Liver (tissue), 9 donors: ENCODE data around the gene TMEM106A. TPM values are rescaled to one million over a fixed set of nuclear protein-coding genes. Genes with fewer than 3 reads are reported as not detected.

Source experiments
- DNase-seq: peaks from one replicate; pipeline ENCODE4 v3.0.0-alpha.2; 2017; ENCODE audit warnings: low spot score
- H3K27ac ChIP-seq, 2 donors: one replicate each; pipeline ENCODE4 v1.7.0; 2013; ENCODE audit warnings: inconsistent platforms in 2 of 2, low read length in 2 of 2, control low read depth in 1 of 2, low read depth in 1 of 2, mild to moderate bottlenecking in 1 of 2
- H3K27me3 ChIP-seq, 4 donors: one replicate each; pipeline versions ENCODE4 v1.6.1 to v1.7.0; 2013; ENCODE audit warnings: low read length in 3 of 4, inconsistent platforms in 1 of 4, mild to moderate bottlenecking in 1 of 4, moderate library complexity in 1 of 4; ENCODE audit not compliant: control insufficient read depth in 4 of 4, insufficient read depth in 4 of 4
- H3K36me3 ChIP-seq, 4 donors: one replicate each; pipeline versions ENCODE4 v1.6.1 to v1.7.0; 2013; ENCODE audit warnings: low read length in 3 of 4, mild to moderate bottlenecking in 3 of 4, low read depth in 1 of 4, moderate library complexity in 1 of 4; ENCODE audit not compliant: control insufficient read depth in 4 of 4, insufficient read depth in 3 of 4
- H3K4me1 ChIP-seq, 4 donors: one replicate each; pipeline versions ENCODE4 v1.6.1 to v1.7.0; 2013; ENCODE audit warnings: low read length in 3 of 4, mild to moderate bottlenecking in 3 of 4, moderate library complexity in 1 of 4; ENCODE audit not compliant: control insufficient read depth in 4 of 4, insufficient read depth in 4 of 4
- H3K4me3 ChIP-seq, 3 donors: one replicate each; pipeline versions ENCODE4 v1.6.1 to v1.7.0; 2013; ENCODE audit warnings: low read length in 3 of 3, control low read depth in 1 of 3, low read depth in 1 of 3, mild to moderate bottlenecking in 1 of 3
- H3K9ac ChIP-seq, 2 donors: one replicate each; pipeline ENCODE4 v1.7.0; 2013; ENCODE audit warnings: low read length in 2 of 2, mild to moderate bottlenecking in 2 of 2, moderate library complexity in 2 of 2, control low read depth in 1 of 2, low read depth in 1 of 2
- H3K9me3 ChIP-seq, 4 donors: one replicate each; pipeline versions ENCODE4 v1.6.1 to v1.7.0; 2013; ENCODE audit warnings: low read length in 3 of 4; ENCODE audit not compliant: control insufficient read depth in 4 of 4
- EGR1 ChIP-seq, 2 donors: IDR thresholded peaks; 2 replicates each; pipeline ENCODE4 v1.6.1; 2016 to 2018; ENCODE audit warnings: antibody characterized with exemption in 2 of 2, low read depth in 2 of 2
- FOXA1 ChIP-seq: IDR thresholded peaks from 2 replicates; pipeline ENCODE4 v1.6.1; 2016; ENCODE audit warnings: antibody characterized with exemption
- FOXA2 ChIP-seq: IDR thresholded peaks from 2 replicates; pipeline ENCODE4 v1.6.1; 2016; ENCODE audit warnings: antibody characterized with exemption
- GABPA ChIP-seq, 2 donors: IDR thresholded peaks in 1 of 2; conservative IDR thresholded peaks in 1 of 2; 2 replicates each; pipeline ENCODE4 v1.6.1; 2016; ENCODE audit warnings: antibody characterized with exemption in 2 of 2, mild to moderate bottlenecking in 1 of 2, moderate library complexity in 1 of 2
- HNF4A ChIP-seq, 2 donors: conservative IDR thresholded peaks; 2 replicates each; pipeline ENCODE4 v1.6.1; 2016; ENCODE audit warnings: antibody characterized with exemption in 2 of 2, mild to moderate bottlenecking in 2 of 2
- HNF4G ChIP-seq: IDR thresholded peaks from 2 replicates; pipeline ENCODE4 v1.6.1; 2016; ENCODE audit warnings: antibody characterized with exemption
- JUND ChIP-seq, 2 donors: IDR thresholded peaks; 2 replicates each; pipeline ENCODE4 v1.6.1; 2016; ENCODE audit warnings: antibody characterized with exemption in 2 of 2
- NR2F2 ChIP-seq: IDR thresholded peaks from 2 replicates; pipeline ENCODE4 v1.6.1; 2016; ENCODE audit warnings: antibody characterized with exemption
- RAD21 ChIP-seq, 2 donors: IDR thresholded peaks; 2 replicates each; pipeline ENCODE4 v1.6.1; 2016; ENCODE audit warnings: antibody characterized with exemption in 2 of 2, mild to moderate bottlenecking in 2 of 2
- RXRA ChIP-seq, 2 donors: IDR thresholded peaks; 2 replicates each; pipeline ENCODE4 v1.6.1; 2017 to 2018; ENCODE audit warnings: antibody characterized with exemption in 2 of 2, mild to moderate bottlenecking in 1 of 2
- SP1 ChIP-seq: IDR thresholded peaks from 2 replicates; pipeline ENCODE4 v1.6.1; 2018; ENCODE audit warnings: antibody characterized with exemption, mild to moderate bottlenecking
- TAF1 ChIP-seq: conservative IDR thresholded peaks from 2 replicates; pipeline ENCODE4 v1.6.1; 2016; ENCODE audit warnings: antibody characterized with exemption, mild to moderate bottlenecking
- YY1 ChIP-seq: IDR thresholded peaks from 2 replicates; pipeline ENCODE4 v1.6.1; 2016; ENCODE audit warnings: antibody characterized with exemption, mild to moderate bottlenecking
- WGBS: extraction: QIAGEN DNeasy Blood & Tissue Kit; methylation state at CpG from one replicate; pipeline ENCODE4 v1.1.7; 2013; 5-methylcytosine and 5-hydroxymethylcytosine counted together
- polyA plus RNA-seq, 2 donors: library from polyadenylated mRNA; stranded (reverse) in 1 of 2; unstranded in 1 of 2; fragments of 200-250 nt in 1 of 2; fragments of >200 nt in 1 of 2; fragmentation: Nextera tagmentation in 1 of 2; extraction: Ambion mirVana in 1 of 2; gene quantifications; one replicate each; pipeline versions ENCODE4 v1.2.1 to v1.2.3, GENCODE V29; 2013 to 2015
- total RNA-seq, 2 donors: library from RNA; depleted of rRNA; stranded (reverse); fragments of >200 nt; gene quantifications; one replicate each; pipeline ENCODE4 v1.2.3, GENCODE V29; 2014
- TF ChIP-seq, protein P1 (sequence below): IDR thresholded peaks from 2 replicates; pipeline ENCODE4 v1.6.1; 2016; ENCODE audit warnings: antibody characterized with exemption, mild to moderate bottlenecking
- TF ChIP-seq, protein P2 (sequence below): fragments of 150-350 bp; IDR thresholded peaks from 2 replicates; pipeline ENCODE4 v1.5.1; 2017; ENCODE audit warnings: improper control_type of control experiment, low read depth, low read length; ENCODE audit not compliant: missing input control
- TF ChIP-seq, protein P3 (sequence below): IDR thresholded peaks from 2 replicates; pipeline ENCODE4 v1.6.1; 2016; ENCODE audit warnings: antibody characterized with exemption
- TF ChIP-seq, protein P4 (sequence below): IDR thresholded peaks from 2 replicates; pipeline ENCODE4 v1.6.1; 2016; ENCODE audit warnings: antibody characterized with exemption
- TF ChIP-seq, protein P5 (sequence below): IDR thresholded peaks from 2 replicates; pipeline ENCODE4 v1.6.1; 2016; ENCODE audit warnings: antibody characterized with exemption
- donor health status: healthy.
- donor health status: healthy.
- donor health status: healthy.
- donor health status: healthy.
- donor health status: healthy.

The TMEM106A gene
- total and polyA plus RNA-seq, 4 donors, result 1.3 to 3.8 (median 2.6) TPM

DNA sequence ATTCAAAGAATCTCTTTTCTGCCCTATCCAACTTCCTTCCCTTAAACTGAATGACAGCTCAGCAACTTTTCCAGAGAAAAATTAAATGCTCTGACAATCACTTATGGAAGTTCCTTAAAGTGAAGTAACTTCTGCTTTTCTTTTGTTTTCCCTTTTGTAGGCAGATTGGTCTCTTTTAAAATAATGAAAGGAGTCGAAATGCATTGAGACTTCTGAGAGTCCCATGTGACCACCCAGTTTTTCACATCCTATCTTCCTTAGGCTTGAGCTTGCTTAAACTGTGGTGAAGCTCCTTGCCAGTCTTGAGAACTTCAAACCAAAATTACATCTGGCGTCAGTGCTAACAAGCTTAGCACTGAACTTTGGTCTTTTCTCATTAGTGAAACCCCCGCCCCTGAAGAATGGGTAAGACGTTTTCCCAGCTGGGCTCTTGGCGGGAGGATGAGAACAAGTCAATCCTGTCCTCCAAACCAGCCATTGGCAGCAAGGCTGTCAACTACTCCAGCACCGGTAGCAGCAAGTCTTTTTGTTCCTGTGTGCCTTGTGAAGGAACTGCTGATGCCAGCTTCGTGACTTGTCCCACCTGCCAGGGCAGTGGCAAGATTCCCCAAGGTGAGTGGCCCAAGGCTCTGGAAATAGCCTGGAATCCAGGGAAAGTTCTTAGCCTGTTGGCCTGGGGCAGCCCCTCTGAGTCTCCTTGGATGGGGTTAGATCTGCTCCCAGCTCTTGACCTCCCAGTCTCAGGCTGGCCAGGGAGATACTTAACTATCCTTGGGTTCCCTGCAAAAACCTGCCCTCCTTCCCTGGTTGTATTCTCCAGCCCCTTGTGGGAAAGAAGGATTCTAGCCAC, 1.2 kb downstream of the TMEM106A start:
- Histone ChIP-seq H3K4me3 (no peak overlapping the region), H3K4me1 (peaks cover 17 to 44% (median 35%) of the 10 kb centered on the region in 4 donors), H3K36me3 (peaks cover 6 to 32% (median 21%) of the 10 kb centered on the region in 4 donors), H3K27me3 (no peaks in the 10 kb centered on the region), H3K27ac (peak overlapping the region; percentile 66 to 71), H3K9me3 (no peaks in the 10 kb centered on the region), H3K9ac (peak overlapping the region in 1 of 2 donors; percentile 82)
- 69% methylated on average over 7 of the region's 7 CpGs for WGBS
- TF ChIP-seq JUND (IDR thresholded peaks at IDR 0.05) (no peak), RAD21 (IDR thresholded peaks at IDR 0.05) (no peak), HNF4G (no peak), TAF1 (no peak), NR2F2 (no peak), RXRA (IDR thresholded peaks at IDR 0.05) (no peak)
- no peak for DNase-seq

DNA sequence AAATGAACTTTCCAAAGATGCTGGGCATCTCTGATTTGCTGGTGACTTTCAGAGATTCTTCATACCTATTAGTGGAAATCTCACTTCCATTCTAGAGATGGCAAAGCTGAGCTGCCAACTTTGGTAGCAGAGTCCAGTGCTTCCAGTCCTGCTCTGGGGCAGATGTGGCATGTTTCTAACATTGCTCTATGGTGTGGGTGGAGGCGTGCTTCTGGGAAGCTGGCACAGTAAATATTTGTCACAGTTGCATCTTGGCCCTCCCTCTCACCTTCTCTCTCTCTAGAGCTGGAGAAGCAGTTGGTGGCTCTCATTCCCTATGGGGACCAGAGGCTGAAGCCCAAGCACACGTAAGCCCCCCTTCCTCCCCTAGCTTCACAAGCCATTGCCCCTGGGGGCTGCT, 1.9 kb downstream of the TMEM106A start:
- no peak overlapping the region for H3K4me3 ChIP-seq

More for the DNA sequence above, 1.9 kb downstream of the TMEM106A start:
- Histone ChIP-seq H3K27ac (peak overlapping the region; percentile 15 to 51), H3K27me3 (no peaks in the 10 kb centered on the region), H3K9ac (peak overlapping the region in 1 of 2 donors; percentile 33), H3K9me3 (no peaks in the 10 kb centered on the region), H3K4me1 (peaks cover 17 to 44% (median 35%) of the 10 kb centered on the region in 4 donors), H3K36me3 (peaks cover 6 to 26% (median 15%) of the 10 kb centered on the region in 4 donors)
- 73% methylated on average over 2 of the region's 2 CpGs for WGBS
- TF ChIP-seq, protein P1, sequence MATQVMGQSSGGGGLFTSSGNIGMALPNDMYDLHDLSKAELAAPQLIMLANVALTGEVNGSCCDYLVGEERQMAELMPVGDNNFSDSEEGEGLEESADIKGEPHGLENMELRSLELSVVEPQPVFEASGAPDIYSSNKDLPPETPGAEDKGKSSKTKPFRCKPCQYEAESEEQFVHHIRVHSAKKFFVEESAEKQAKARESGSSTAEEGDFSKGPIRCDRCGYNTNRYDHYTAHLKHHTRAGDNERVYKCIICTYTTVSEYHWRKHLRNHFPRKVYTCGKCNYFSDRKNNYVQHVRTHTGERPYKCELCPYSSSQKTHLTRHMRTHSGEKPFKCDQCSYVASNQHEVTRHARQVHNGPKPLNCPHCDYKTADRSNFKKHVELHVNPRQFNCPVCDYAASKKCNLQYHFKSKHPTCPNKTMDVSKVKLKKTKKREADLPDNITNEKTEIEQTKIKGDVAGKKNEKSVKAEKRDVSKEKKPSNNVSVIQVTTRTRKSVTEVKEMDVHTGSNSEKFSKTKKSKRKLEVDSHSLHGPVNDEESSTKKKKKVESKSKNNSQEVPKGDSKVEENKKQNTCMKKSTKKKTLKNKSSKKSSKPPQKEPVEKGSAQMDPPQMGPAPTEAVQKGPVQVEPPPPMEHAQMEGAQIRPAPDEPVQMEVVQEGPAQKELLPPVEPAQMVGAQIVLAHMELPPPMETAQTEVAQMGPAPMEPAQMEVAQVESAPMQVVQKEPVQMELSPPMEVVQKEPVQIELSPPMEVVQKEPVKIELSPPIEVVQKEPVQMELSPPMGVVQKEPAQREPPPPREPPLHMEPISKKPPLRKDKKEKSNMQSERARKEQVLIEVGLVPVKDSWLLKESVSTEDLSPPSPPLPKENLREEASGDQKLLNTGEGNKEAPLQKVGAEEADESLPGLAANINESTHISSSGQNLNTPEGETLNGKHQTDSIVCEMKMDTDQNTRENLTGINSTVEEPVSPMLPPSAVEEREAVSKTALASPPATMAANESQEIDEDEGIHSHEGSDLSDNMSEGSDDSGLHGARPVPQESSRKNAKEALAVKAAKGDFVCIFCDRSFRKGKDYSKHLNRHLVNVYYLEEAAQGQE, result peak; percentile 32
- TF ChIP-seq EGR1 (IDR thresholded peaks at IDR 0.05; ENCODE audit: low read depth in 2 of 2), result peak in 1 of 2 donors; percentile 27
- TF ChIP-seq HNF4G, result no peak
- TF ChIP-seq FOXA1, result no peak
- TF ChIP-seq, protein P2, sequence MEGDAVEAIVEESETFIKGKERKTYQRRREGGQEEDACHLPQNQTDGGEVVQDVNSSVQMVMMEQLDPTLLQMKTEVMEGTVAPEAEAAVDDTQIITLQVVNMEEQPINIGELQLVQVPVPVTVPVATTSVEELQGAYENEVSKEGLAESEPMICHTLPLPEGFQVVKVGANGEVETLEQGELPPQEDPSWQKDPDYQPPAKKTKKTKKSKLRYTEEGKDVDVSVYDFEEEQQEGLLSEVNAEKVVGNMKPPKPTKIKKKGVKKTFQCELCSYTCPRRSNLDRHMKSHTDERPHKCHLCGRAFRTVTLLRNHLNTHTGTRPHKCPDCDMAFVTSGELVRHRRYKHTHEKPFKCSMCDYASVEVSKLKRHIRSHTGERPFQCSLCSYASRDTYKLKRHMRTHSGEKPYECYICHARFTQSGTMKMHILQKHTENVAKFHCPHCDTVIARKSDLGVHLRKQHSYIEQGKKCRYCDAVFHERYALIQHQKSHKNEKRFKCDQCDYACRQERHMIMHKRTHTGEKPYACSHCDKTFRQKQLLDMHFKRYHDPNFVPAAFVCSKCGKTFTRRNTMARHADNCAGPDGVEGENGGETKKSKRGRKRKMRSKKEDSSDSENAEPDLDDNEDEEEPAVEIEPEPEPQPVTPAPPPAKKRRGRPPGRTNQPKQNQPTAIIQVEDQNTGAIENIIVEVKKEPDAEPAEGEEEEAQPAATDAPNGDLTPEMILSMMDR, result no peak
- peak; percentile 38 to 81 for TF ChIP-seq HNF4A (conservative IDR thresholded peaks at IDR 0.05)
- no peak for TF ChIP-seq GABPA (IDR thresholded peaks at IDR 0.05 in 1 of 2, conservative IDR thresholded peaks at IDR 0.05 in 1 of 2)
- TF ChIP-seq RXRA (IDR thresholded peaks at IDR 0.05), result peak in 1 of 2 donors; percentile 72
- peak in 1 of 2 donors; percentile 21 for TF ChIP-seq RAD21 (IDR thresholded peaks at IDR 0.05)
- TF ChIP-seq, protein P3, sequence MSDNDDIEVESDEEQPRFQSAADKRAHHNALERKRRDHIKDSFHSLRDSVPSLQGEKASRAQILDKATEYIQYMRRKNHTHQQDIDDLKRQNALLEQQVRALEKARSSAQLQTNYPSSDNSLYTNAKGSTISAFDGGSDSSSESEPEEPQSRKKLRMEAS, result peak; percentile 61
- peak; percentile 26 for TF ChIP-seq FOXA2
- peak in 1 of 2 donors; percentile 22 for TF ChIP-seq JUND (IDR thresholded peaks at IDR 0.05)
- peak; percentile 39 for TF ChIP-seq YY1
- TF ChIP-seq, protein P4, sequence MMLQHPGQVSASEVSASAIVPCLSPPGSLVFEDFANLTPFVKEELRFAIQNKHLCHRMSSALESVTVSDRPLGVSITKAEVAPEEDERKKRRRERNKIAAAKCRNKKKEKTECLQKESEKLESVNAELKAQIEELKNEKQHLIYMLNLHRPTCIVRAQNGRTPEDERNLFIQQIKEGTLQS, result no peak
- TF ChIP-seq SP1, result no peak
- TF ChIP-seq, protein P5, sequence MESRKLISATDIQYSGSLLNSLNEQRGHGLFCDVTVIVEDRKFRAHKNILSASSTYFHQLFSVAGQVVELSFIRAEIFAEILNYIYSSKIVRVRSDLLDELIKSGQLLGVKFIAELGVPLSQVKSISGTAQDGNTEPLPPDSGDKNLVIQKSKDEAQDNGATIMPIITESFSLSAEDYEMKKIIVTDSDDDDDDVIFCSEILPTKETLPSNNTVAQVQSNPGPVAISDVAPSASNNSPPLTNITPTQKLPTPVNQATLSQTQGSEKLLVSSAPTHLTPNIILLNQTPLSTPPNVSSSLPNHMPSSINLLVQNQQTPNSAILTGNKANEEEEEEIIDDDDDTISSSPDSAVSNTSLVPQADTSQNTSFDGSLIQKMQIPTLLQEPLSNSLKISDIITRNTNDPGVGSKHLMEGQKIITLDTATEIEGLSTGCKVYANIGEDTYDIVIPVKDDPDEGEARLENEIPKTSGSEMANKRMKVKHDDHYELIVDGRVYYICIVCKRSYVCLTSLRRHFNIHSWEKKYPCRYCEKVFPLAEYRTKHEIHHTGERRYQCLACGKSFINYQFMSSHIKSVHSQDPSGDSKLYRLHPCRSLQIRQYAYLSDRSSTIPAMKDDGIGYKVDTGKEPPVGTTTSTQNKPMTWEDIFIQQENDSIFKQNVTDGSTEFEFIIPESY, result no peak
- TF ChIP-seq NR2F2, result no peak
- no peak for TF ChIP-seq TAF1
- no peak for DNase-seq
